ENCODE measurements around the gene AFF1.
"Not testable (repeated sequence)": the region's sequence is repeated elsewhere in the genome, so short reads cannot be mapped to it uniquely, and the experiment has no call there.

Gene AFF1

DNA sequence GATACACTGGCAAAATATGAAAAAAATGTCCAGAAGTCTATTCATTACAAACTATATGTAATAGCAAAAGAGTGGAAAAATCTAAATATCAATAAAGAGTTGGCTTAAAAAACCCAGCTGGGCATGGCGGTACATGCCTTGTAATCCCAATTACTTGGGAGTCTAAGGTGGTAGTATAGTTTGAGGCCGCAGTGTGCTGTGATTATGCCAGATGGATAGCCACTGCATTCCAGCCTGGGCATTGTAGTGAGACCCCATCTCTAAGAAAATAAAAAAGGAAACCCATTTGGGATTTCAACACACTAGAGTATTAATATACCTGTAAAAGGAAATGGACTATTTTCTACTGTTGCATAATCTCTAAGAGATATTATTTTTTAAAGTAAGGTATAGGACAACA, 45.4 kb downstream of the AFF1 start:
- no peak for DNase-seq (ENCODE audit: low spot score)

DNA sequence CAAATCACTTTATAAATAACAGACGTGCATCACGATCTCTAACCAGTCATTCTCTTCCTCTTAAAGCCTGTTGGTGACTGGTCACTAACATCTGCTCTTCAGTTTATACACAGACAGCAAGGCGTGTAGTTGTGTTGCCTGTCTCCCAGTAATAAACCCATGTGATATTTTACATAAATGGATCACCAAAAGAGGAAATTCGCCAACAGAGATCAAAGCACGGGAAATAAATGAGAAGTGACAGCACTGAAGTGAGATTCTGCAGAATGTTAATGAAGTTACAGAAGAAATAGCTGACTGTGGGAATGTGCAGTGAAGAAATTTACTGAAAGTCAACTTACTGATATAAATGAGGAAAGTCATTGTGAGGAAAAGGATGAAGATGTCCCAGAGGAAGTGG, 47.0 kb downstream of the AFF1 start:
- DNase-seq (ENCODE audit: low spot score) = no peak

DNA sequence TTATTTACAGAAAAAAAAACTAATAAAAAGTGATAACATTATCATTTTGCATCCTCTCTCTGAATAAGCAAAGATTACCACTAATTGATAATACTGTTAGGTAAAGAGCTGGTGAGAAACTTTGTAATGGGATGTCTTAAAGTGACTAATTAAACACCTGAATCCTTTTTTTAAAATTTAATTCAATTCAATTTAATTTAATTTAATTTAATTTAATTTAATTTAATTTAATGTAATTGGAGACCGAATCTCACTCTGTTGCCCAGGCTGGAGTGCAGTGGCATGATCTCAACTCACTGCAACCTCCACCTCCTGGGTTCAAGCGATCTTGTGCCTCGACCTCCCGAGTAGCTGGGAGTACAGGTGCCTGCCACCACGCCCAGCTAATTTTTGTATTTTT, 51.0 kb downstream of the AFF1 start:
- not testable (repeated sequence) for DNase-seq (ENCODE audit: low spot score)

DNA sequence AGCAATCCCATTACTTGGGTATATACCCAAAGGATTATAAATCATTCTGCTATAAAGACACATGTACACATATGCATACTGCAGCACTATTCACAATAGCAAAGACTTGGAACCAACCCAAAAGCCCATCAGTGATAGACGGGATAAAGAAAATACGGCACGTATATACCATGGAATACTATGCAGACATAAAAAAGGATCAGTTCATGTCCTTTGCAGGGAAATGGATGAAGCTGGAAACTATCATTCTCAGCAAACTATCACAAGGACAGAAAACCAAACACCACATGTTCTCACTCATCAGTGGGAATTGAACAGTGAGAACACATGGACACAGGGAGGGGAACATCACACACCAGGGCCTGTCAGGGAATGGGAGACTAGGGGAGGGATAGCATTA, 54.8 kb downstream of the AFF1 start:
- DNase-seq (ENCODE audit: low spot score) = not testable (repeated sequence)

GRCh38 chr4:86990510-86990909, 55.7 kb downstream of the AFF1 start:
- no peak for DNase-seq (ENCODE audit: low spot score)

GRCh38 chr4:86991994-86992393, 57.2 kb downstream of the AFF1 start:
- DNase-seq (ENCODE audit: low spot score) = no peak

- DNase-seq (ENCODE audit: low spot score) = no peak
Observed at GRCh38 chr4:86993909-86994681, 59.3 kb downstream of the AFF1 start.

DNA sequence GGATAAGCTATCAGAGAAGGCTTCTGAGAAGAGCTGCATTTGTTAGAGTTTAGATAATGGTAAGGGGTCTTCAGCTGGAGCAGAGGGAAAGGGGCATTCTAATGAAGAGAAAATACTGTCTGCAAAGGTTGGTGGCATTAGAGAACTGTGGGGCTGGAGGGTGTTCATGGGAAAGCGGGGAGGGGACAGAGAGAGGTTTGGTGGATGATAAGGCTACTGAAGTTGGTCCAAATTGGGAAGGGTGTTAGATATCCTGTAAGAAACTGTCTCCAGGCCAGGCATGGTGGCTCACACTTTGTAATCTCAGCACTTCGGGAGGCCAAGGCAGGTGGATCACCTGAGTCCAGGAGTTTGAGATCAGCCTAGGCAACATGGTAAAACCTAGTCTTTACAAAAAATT, 59.9 kb downstream of the AFF1 start:
- no peak for DNase-seq (ENCODE audit: low spot score)

GRCh38 chr4:86996510-86996909, 61.7 kb downstream of the AFF1 start:
- DNase-seq (ENCODE audit: low spot score) = not testable (repeated sequence)

DNA sequence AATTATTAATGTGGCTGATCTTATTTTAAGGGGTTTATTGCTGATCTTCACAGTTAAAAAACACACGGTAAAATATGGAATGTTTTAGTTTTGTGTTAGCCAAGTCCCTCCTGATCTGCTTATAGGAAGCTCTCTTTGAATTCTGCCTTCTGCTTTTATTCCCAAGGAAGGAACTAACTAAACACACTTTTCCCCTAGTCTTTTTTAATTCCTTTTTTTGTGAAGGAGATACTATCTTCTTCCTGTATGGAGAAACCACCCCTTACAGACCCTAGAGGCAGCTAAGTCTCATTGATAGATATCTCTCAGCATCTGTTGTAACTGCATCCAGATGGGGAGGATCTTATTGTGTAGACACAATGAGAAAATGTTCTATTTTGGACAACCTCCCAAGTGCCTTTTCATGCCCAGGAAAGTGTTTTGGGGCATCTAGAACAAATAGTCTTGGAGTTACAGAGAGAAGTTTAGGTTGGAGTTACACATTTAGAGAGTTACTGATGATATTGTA, 64.4 kb downstream of the AFF1 start:
- no peak for DNase-seq (ENCODE audit: low spot score)

GRCh38 chr4:87002682-87003043, 67.9 kb downstream of the AFF1 start:
- DNase-seq (ENCODE audit: low spot score) = no peak

DNA sequence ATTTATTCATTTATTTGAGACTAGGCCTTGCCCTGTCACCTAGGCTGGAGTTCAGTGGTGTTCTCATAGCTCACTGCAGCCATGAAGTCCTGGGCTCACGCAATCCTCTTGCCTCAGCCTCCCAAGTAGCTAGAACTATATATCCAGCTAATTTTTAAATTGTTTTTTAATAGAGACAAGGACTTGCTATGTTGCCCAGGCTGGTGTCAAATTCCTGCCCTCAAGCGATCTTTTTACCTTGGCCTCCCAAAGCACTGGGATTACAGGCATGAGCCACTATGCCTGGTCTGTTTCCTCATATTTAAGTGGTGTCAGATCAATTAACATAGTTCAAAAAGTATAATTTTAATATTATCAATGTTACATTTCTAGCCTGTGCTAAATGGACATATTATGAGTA, 68.5 kb downstream of the AFF1 start:
- no peak for DNase-seq (ENCODE audit: low spot score)

DNA sequence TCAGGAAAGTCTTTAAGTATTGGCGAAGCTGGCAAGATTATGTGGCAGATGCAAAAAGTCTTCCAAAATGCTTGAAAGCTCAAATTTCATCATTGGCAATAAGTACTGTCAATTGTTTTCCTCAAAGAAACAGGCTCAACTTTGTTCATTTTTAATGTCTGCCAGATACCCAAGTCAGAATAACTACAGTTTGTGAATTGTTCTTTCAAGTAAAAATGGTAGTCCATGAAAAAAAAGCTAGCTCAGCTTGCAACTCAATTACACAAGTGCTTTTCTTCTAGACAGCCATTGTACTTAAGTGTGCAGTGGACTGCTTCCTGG, 70.5 kb downstream of the AFF1 start:
- DNase-seq (ENCODE audit: low spot score) = no peak

GRCh38 chr4:87005690-87006425, 71.0 kb downstream of the AFF1 start:
- peak; percentile 36 for DNase-seq (ENCODE audit: low spot score)

GRCh38 chr4:87006426-87006675, 71.5 kb downstream of the AFF1 start:
- DNase-seq (ENCODE audit: low spot score) = no peak

- peak; percentile 90 for DNase-seq (ENCODE audit: low spot score)
Observed at GRCh38 chr4:87006676-87007527, 72.1 kb downstream of the AFF1 start.

- DNase-seq (ENCODE audit: low spot score) = peak; percentile 44
Observed at GRCh38 chr4:87007528-87008446, 73.0 kb downstream of the AFF1 start.

DNA sequence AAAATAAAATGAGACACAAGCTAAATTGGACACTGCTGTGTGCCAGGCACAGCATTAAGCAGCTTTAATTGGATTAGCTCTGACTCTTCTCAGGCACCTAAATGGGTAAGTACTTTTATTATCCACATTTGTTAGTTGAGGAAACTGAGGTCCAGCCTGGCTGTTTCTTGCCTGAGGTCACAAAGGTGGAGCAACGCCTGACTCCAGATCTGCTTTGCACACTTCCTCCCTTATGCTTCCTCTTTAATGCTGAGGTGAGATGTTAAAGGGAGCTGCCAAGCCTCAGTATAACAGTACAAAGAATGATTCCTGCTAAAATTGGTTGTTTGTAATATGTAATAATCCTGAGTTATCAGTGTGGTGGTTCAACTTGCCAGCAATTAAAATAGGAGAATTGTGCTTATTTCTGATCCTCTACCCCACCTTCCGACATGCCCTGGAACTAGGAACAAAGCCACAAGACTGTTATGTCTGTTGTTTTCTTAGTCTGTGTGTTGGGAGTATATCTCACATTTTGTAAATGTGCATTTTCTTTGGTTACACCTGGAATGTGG, 74.4 kb downstream of the AFF1 start:
- no peak for DNase-seq (ENCODE audit: low spot score)

DNA sequence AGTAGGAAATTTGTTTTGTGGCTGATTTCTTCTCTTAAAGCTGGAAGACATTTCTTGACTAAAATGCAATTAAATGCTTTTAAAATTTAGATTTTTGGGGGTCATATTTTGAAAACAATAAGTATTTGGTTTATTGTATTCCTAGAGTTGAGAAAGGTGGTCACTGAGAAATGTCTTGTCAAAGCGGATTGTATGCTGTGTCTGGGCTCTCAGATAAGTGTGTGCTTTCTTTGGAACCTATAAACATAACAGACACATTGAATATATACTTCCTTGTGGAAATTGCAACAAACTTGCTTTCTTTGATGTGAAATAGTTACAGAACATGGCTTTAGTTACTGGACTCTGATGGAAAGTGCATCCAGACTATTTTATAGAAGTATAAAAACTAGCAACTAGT, 75.4 kb downstream of the AFF1 start:
- no peak for DNase-seq (ENCODE audit: low spot score)

DNA sequence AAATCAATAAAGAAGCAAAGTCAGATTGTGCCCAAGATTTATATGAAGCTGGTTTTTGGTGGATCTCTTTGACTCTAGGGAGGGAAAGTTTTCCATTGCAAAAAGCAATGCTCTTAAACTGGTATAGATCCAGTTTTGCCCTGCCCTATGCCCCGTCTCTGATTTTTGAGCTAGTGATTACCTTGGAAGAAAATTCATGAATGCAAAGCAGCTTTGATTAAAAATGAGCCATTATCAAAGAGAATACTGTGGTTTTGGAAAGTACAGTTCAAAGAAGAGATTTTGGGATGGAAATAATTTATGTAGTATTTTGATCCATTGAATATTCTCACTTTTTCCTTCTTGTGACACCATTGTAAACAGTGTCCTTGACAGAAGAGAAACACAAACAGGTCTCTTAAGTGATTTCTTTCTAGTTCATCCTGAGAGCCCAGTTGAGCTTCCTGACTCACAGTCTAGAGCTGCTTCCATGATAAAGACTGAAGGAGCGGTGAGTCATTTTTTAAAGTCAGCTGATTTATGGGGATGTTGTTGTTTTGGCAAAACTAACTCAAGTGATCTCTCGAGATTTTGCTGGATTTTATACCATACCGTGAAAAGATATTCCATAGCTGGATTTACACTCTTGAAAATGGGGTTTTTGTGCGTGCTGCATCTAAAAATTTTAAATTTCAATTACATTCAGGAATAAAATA, 76.7 kb downstream of the AFF1 start:
- peak; percentile 16 for DNase-seq (ENCODE audit: low spot score)
